ENCODE measurements around the gene CEPT1.
"Not testable (repeated sequence)": the region's sequence is repeated elsewhere in the genome, so short reads cannot be mapped to it uniquely, and the experiment has no call there.

The CEPT1 gene

GRCh38 chr1:111213412-111213811, 73.4 kb downstream of the CEPT1 start:
- no peak for DNase-seq (ENCODE audit: low read depth, low spot score)
- Histone ChIP-seq H3K27me3 (ENCODE audit: insufficient read depth, insufficient read length) (no peaks in the 10 kb centered on the region), H3K9me3 (ENCODE audit: insufficient read depth, low read length) (no peaks in the 10 kb centered on the region), H3K4me3 (ENCODE audit: insufficient read length, low read depth) (no peak overlapping the region), H3K36me3 (ENCODE audit: insufficient read depth, insufficient read length, low read length) (no peaks in the 10 kb centered on the region), H3K9ac (ENCODE audit: insufficient read length, low read depth) (no peak overlapping the region), H3K4me1 (ENCODE audit: insufficient read depth, insufficient read length) (no peaks in the 10 kb centered on the region)
- TF ChIP-seq ZNF274 (IDR thresholded peaks at IDR 0.05; ENCODE audit: low read depth, low read length) (no peak), YY1 (IDR thresholded peaks at IDR 0.05; ENCODE audit: insufficient read depth, insufficient read length) (no peak), SUZ12 (IDR thresholded peaks at IDR 0.05; ENCODE audit: extremely low read depth, insufficient read depth, insufficient read length) (no peak)

- no peaks in the 10 kb centered on the region for H3K4me1 ChIP-seq (ENCODE audit: insufficient read depth, insufficient read length)
- H3K4me3 ChIP-seq (ENCODE audit: insufficient read length, low read depth) = no peak overlapping the region
- H3K36me3 ChIP-seq (ENCODE audit: insufficient read depth, insufficient read length, low read length) = no peaks in the 10 kb centered on the region
- no peaks in the 10 kb centered on the region for H3K27me3 ChIP-seq (ENCODE audit: insufficient read depth, insufficient read length)
- no peaks in the 10 kb centered on the region for H3K9me3 ChIP-seq (ENCODE audit: insufficient read depth, low read length)
- no peak for TF ChIP-seq ZNF274 (IDR thresholded peaks at IDR 0.05; ENCODE audit: low read depth, low read length)
- no peak for TF ChIP-seq SUZ12 (IDR thresholded peaks at IDR 0.05; ENCODE audit: extremely low read depth, insufficient read depth, insufficient read length)
- TF ChIP-seq YY1 (IDR thresholded peaks at IDR 0.05; ENCODE audit: insufficient read depth, insufficient read length) = no peak
- DNase-seq (ENCODE audit: low read depth, low spot score) = no peak
- no peak overlapping the region for H3K9ac ChIP-seq (ENCODE audit: insufficient read length, low read depth)
These were observed 74.2 kb downstream of the CEPT1 start for GRCh38 chr1:111214074-111214801.

GRCh38 chr1:111214884-111215283, 74.9 kb downstream of the CEPT1 start:
- no peak overlapping the region for H3K9ac ChIP-seq (ENCODE audit: insufficient read length, low read depth)

GRCh38 chr1:111215285-111215684, 75.3 kb downstream of the CEPT1 start:
- not testable (repeated sequence) for H3K4me1 ChIP-seq (ENCODE audit: insufficient read depth, insufficient read length); H3K27me3 ChIP-seq (ENCODE audit: insufficient read depth, insufficient read length); H3K36me3 ChIP-seq (ENCODE audit: insufficient read depth, insufficient read length, low read length); DNase-seq (ENCODE audit: low read depth, low spot score); H3K9me3 ChIP-seq (ENCODE audit: insufficient read depth, low read length); H3K9ac ChIP-seq (ENCODE audit: insufficient read length, low read depth); H3K4me3 ChIP-seq (ENCODE audit: insufficient read length, low read depth)

More at GRCh38 chr1:111214884-111215283, 74.9 kb downstream of the CEPT1 start:
- no peak for DNase-seq (ENCODE audit: low read depth, low spot score)
- TF ChIP-seq YY1 (IDR thresholded peaks at IDR 0.05; ENCODE audit: insufficient read depth, insufficient read length) = no peak
- no peak for TF ChIP-seq ZNF274 (IDR thresholded peaks at IDR 0.05; ENCODE audit: low read depth, low read length)
- TF ChIP-seq SUZ12 (IDR thresholded peaks at IDR 0.05; ENCODE audit: extremely low read depth, insufficient read depth, insufficient read length) = no peak
- Histone ChIP-seq H3K27me3 (ENCODE audit: insufficient read depth, insufficient read length) (no peaks in the 10 kb centered on the region), H3K36me3 (ENCODE audit: insufficient read depth, insufficient read length, low read length) (no peaks in the 10 kb centered on the region), H3K9me3 (ENCODE audit: insufficient read depth, low read length) (no peaks in the 10 kb centered on the region), H3K4me3 (ENCODE audit: insufficient read length, low read depth) (no peak overlapping the region), H3K4me1 (ENCODE audit: insufficient read depth, insufficient read length) (no peaks in the 10 kb centered on the region)

GRCh38 chr1:111216751-111217150, 76.7 kb downstream of the CEPT1 start:
- no peak for DNase-seq (ENCODE audit: low read depth, low spot score)
- TF ChIP-seq ZNF274 (IDR thresholded peaks at IDR 0.05; ENCODE audit: low read depth, low read length) = no peak
- no peak for TF ChIP-seq YY1 (IDR thresholded peaks at IDR 0.05; ENCODE audit: insufficient read depth, insufficient read length)
- TF ChIP-seq SUZ12 (IDR thresholded peaks at IDR 0.05; ENCODE audit: extremely low read depth, insufficient read depth, insufficient read length) = no peak
- Histone ChIP-seq H3K27me3 (ENCODE audit: insufficient read depth, insufficient read length) (no peaks in the 10 kb centered on the region), H3K9me3 (ENCODE audit: insufficient read depth, low read length) (no peaks in the 10 kb centered on the region), H3K4me3 (ENCODE audit: insufficient read length, low read depth) (no peak overlapping the region), H3K4me1 (ENCODE audit: insufficient read depth, insufficient read length) (peaks cover 5% of the 10 kb centered on the region), H3K36me3 (ENCODE audit: insufficient read depth, insufficient read length, low read length) (no peaks in the 10 kb centered on the region), H3K9ac (ENCODE audit: insufficient read length, low read depth) (no peak overlapping the region)

- peaks cover 6% of the 10 kb centered on the region for H3K4me1 ChIP-seq (ENCODE audit: insufficient read depth, insufficient read length)
- TF ChIP-seq YY1 (IDR thresholded peaks at IDR 0.05; ENCODE audit: insufficient read depth, insufficient read length) (no peak), ZNF274 (IDR thresholded peaks at IDR 0.05; ENCODE audit: low read depth, low read length) (no peak)
- H3K27me3 ChIP-seq (ENCODE audit: insufficient read depth, insufficient read length) = no peaks in the 10 kb centered on the region
- H3K9me3 ChIP-seq (ENCODE audit: insufficient read depth, low read length) = no peaks in the 10 kb centered on the region
- DNase-seq (ENCODE audit: low read depth, low spot score) = no peak
- no peaks in the 10 kb centered on the region for H3K36me3 ChIP-seq (ENCODE audit: insufficient read depth, insufficient read length, low read length)
- H3K9ac ChIP-seq (ENCODE audit: insufficient read length, low read depth) = no peak overlapping the region
- no peak overlapping the region for H3K4me3 ChIP-seq (ENCODE audit: insufficient read length, low read depth)
These were observed 77.3 kb downstream of the CEPT1 start for GRCh38 chr1:111217183-111217910.

- no peaks in the 10 kb centered on the region for H3K27me3 ChIP-seq (ENCODE audit: insufficient read depth, insufficient read length)
- H3K4me3 ChIP-seq (ENCODE audit: insufficient read length, low read depth) = no peak overlapping the region
- no peaks in the 10 kb centered on the region for H3K9me3 ChIP-seq (ENCODE audit: insufficient read depth, low read length)
- no peak for DNase-seq (ENCODE audit: low read depth, low spot score)
- H3K4me1 ChIP-seq (ENCODE audit: insufficient read depth, insufficient read length) = peaks cover 9% of the 10 kb centered on the region
- TF ChIP-seq ZNF274 (IDR thresholded peaks at IDR 0.05; ENCODE audit: low read depth, low read length) (no peak), SUZ12 (IDR thresholded peaks at IDR 0.05; ENCODE audit: extremely low read depth, insufficient read depth, insufficient read length) (no peak), YY1 (IDR thresholded peaks at IDR 0.05; ENCODE audit: insufficient read depth, insufficient read length) (no peak)
- no peak overlapping the region for H3K9ac ChIP-seq (ENCODE audit: insufficient read length, low read depth)
- H3K36me3 ChIP-seq (ENCODE audit: insufficient read depth, insufficient read length, low read length) = no peaks in the 10 kb centered on the region
These were observed 78.9 kb downstream of the CEPT1 start for GRCh38 chr1:111218701-111219556.

All from NT2/D1 (cell line).